Measurements from ENCODE around the gene CHAMP1.

- TF ChIP-seq, protein P1, sequence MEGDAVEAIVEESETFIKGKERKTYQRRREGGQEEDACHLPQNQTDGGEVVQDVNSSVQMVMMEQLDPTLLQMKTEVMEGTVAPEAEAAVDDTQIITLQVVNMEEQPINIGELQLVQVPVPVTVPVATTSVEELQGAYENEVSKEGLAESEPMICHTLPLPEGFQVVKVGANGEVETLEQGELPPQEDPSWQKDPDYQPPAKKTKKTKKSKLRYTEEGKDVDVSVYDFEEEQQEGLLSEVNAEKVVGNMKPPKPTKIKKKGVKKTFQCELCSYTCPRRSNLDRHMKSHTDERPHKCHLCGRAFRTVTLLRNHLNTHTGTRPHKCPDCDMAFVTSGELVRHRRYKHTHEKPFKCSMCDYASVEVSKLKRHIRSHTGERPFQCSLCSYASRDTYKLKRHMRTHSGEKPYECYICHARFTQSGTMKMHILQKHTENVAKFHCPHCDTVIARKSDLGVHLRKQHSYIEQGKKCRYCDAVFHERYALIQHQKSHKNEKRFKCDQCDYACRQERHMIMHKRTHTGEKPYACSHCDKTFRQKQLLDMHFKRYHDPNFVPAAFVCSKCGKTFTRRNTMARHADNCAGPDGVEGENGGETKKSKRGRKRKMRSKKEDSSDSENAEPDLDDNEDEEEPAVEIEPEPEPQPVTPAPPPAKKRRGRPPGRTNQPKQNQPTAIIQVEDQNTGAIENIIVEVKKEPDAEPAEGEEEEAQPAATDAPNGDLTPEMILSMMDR (IDR thresholded peaks at IDR 0.05; ENCODE audit: insufficient read depth, low read depth, low read length) = no peak
- no peak for TF ChIP-seq EZH2 (IDR thresholded peaks at IDR 0.05; ENCODE audit: insufficient read depth, low read length)
Measured at GRCh38 chr13:114310956-114311355, 3.3 kb upstream of the CHAMP1 start.
